OCI-LY1 (cell line): ENCODE results near the gene BTC.

Experiments
- H2AFZ ChIP-seq: fragments of 200-600 bp; sonication (generic), shearing (Covaris generic); 2 replicates; pipeline ENCODE4 v1.6.0; 2014; ENCODE audit warnings: antibody characterized with exemption, mild to moderate bottlenecking, low read length
- H3F3A ChIP-seq: fragments of 200-600 bp; sonication (generic), shearing (Covaris generic); 2 replicates; pipeline ENCODE4 v1.6.0; 2014; ENCODE audit warnings: mild to moderate bottlenecking, antibody characterized with exemption, low read length, moderate library complexity; ENCODE audit not compliant: insufficient read depth
- H3K27ac ChIP-seq: fragments of 200-600 bp; sonication (generic); 2 replicates; pipeline ENCODE4 v1.5.1; 2014; ENCODE audit warnings: low read length, mixed run types, mild to moderate bottlenecking, low read depth; ENCODE audit not compliant: poor library complexity, severe bottlenecking
- H3K27me3 ChIP-seq: fragments of 200-600 bp; sonication (generic); 2 replicates; pipeline ENCODE4 v1.6.0; 2014; ENCODE audit warnings: antibody characterized with exemption, mild to moderate bottlenecking, low read length, moderate library complexity; ENCODE audit not compliant: insufficient read depth
- H3K36me3 ChIP-seq: fragments of 200-600 bp; sonication (generic); 2 replicates; pipeline ENCODE4 v1.6.1; 2014; ENCODE audit warnings: mild to moderate bottlenecking, antibody characterized with exemption, low read length, moderate library complexity, mixed read lengths; ENCODE audit not compliant: insufficient read depth
- H3K4me1 ChIP-seq: fragments of 200-600 bp; sonication (generic); 2 replicates; pipeline ENCODE4 v1.5.1; 2014; ENCODE audit warnings: mild to moderate bottlenecking, low read length, moderate library complexity; ENCODE audit not compliant: insufficient read depth, severe bottlenecking
- H3K4me2 ChIP-seq: fragments of 200-600 bp; sonication (generic), shearing (Covaris generic); 2 replicates; pipeline ENCODE4 v1.6.1; 2014; ENCODE audit warnings: low read length
- H3K4me3 ChIP-seq: fragments of 200-600 bp; sonication (generic); 2 replicates; pipeline ENCODE4 v1.5.1; 2014; ENCODE audit warnings: low read length, low read depth, mild to moderate bottlenecking, mixed read lengths; ENCODE audit not compliant: poor library complexity, severe bottlenecking
- H3K79me2 ChIP-seq: fragments of 200-600 bp; shearing (Covaris generic); 2 replicates; pipeline ENCODE4 v1.6.1; 2016; ENCODE audit warnings: mixed run types, low read length, mixed read lengths; ENCODE audit not compliant: insufficient read depth
- H3K9ac ChIP-seq: fragments of 200-600 bp; sonication (generic), shearing (Covaris generic); 2 replicates; pipeline ENCODE4 v1.6.1; 2014; ENCODE audit warnings: mild to moderate bottlenecking, low read length, mixed read lengths
- H3K9me2 ChIP-seq: fragments of 200-600 bp; sonication (generic), shearing (Covaris generic); 2 replicates; pipeline ENCODE4 v1.6.1; 2014; ENCODE audit warnings: low read depth, mild to moderate bottlenecking, low read length, mixed read lengths
- H3K9me3 ChIP-seq: fragments of 200-600 bp; shearing (Covaris generic); 2 replicates; pipeline ENCODE4 v1.6.1; 2014; ENCODE audit warnings: low read length, mixed read lengths
- H4K20me1 ChIP-seq: fragments of 200-600 bp; sonication (generic), shearing (Covaris generic); 2 replicates; pipeline ENCODE4 v1.6.0; 2016; ENCODE audit warnings: mild to moderate bottlenecking, low read length; ENCODE audit not compliant: insufficient read depth
- EZH2 ChIP-seq: fragments of 200-600 bp; sonication (generic), shearing (Covaris generic); IDR thresholded peaks from 2 replicates; pipeline ENCODE4 v1.8.0; 2017; ENCODE audit warnings: borderline replicate concordance, mixed run types, mild to moderate bottlenecking, antibody characterized with exemption, low read length, moderate library complexity, mixed read lengths
- TF ChIP-seq, protein P1 (sequence below): fragments of 200-600 bp; sonication (generic), shearing (Covaris generic); IDR thresholded peaks from 2 replicates; pipeline ENCODE4 v1.5.1; 2017; ENCODE audit warnings: mild to moderate bottlenecking, antibody characterized with exemption, low read length, moderate library complexity, mixed read lengths

BTC gene

DNA sequence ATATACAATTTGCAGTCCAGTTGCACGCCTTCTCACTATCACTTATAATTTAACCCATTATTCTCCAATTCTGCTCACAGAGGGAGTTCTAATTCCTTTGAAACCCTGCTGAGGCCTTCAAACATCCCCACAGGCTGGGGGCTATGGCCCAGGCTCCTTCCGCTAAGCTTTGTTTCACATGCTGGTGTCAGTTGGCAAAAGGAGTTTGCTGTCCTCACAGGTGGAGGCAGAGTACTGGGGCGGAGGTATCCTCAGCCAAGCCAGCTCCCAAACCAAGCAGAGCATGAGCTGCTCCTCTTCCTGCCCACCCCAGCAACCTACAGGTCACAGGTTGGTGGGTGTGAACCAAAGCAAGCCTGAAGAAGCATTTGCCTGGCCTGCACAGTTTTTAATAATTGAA lies 21.5 kb downstream of the BTC start:
- Histone ChIP-seq H2AFZ (no peak overlapping the region), H4K20me1 (no peaks in the 10 kb centered on the region; the same call in 1 of the 2 replicates), H3K79me2 (no peaks in the 10 kb centered on the region), H3K9me3 (no peaks in the 10 kb centered on the region), H3K36me3 (no peaks in the 10 kb centered on the region), H3K9ac (no peak overlapping the region), H3K27ac (no peak overlapping the region), H3K4me3 (no peak overlapping the region), H3F3A (no peaks in the 10 kb centered on the region), H3K4me1 (no peaks in the 10 kb centered on the region), H3K4me2 (no peak overlapping the region), H3K27me3 (no peaks in the 10 kb centered on the region), H3K9me2 (no peaks in the 10 kb centered on the region)
- no peak for TF ChIP-seq EZH2
- TF ChIP-seq, protein P1, sequence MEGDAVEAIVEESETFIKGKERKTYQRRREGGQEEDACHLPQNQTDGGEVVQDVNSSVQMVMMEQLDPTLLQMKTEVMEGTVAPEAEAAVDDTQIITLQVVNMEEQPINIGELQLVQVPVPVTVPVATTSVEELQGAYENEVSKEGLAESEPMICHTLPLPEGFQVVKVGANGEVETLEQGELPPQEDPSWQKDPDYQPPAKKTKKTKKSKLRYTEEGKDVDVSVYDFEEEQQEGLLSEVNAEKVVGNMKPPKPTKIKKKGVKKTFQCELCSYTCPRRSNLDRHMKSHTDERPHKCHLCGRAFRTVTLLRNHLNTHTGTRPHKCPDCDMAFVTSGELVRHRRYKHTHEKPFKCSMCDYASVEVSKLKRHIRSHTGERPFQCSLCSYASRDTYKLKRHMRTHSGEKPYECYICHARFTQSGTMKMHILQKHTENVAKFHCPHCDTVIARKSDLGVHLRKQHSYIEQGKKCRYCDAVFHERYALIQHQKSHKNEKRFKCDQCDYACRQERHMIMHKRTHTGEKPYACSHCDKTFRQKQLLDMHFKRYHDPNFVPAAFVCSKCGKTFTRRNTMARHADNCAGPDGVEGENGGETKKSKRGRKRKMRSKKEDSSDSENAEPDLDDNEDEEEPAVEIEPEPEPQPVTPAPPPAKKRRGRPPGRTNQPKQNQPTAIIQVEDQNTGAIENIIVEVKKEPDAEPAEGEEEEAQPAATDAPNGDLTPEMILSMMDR = no peak

DNA sequence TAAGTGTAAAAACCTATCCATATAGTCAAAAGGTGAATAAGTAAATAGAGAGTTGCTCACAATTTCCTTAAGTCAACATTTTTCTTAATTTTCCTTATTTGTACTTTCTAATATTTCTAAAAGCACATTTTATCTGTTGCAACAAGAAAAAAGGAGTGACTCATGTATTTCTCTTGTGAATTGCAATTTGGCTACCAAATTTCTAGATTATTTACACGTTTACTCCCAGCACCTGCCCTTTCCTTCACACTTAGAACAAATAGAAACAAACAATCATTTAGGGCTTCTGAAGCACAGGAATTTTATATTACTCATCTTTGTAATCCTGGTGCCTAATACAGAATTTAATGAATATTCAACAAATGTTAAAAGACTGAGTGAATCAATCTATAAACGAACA lies 22.2 kb downstream of the BTC start:
- Histone ChIP-seq H3K4me2 (no peak overlapping the region), H3K4me1 (no peaks in the 10 kb centered on the region), H3K36me3 (no peaks in the 10 kb centered on the region), H3K27ac (no peak overlapping the region), H4K20me1 (no peaks in the 10 kb centered on the region; the same call in 1 of the 2 replicates), H3K4me3 (no peak overlapping the region), H3K9me3 (no peaks in the 10 kb centered on the region), H3F3A (no peaks in the 10 kb centered on the region), H3K9me2 (no peaks in the 10 kb centered on the region), H3K79me2 (no peaks in the 10 kb centered on the region), H3K9ac (no peak overlapping the region), H3K27me3 (no peaks in the 10 kb centered on the region), H2AFZ (no peak overlapping the region)
- TF ChIP-seq EZH2 = no peak
- TF ChIP-seq, protein P1 = no peak

DNA sequence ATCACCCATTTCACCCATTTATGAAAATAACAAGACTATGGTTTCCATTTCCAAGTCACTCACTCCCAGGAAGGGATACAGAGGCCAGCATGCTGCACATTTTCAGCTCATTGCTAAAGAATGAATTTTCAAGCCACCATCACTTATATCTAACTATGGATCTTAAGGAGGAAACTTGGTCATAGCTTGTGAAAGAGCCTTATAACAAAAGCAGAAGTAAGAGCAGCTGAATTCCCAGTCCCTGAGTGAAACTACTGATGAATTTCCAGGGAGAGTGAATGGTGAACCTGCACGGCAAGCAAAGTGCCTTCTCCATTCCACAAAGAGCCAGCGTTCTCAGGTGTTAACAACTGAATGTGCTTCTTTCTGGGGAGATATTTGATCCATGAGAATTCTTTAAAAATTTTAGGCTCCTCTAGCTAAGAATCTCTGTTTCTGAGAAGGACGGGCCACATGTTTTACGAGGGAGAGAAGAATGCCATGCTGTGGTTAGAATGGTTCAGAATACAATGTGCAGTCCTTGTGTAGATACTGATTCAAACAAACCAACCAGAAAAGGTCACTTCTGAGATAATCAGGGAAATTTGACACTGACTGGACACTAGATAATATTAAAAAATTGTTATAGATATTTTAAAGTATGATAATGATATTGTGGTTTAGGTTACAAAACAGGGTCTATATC lies 24.0 kb downstream of the BTC start:
- Histone ChIP-seq H3K27ac (no peak overlapping the region), H3K79me2 (no peaks in the 10 kb centered on the region), H3K9me3 (no peaks in the 10 kb centered on the region), H3K27me3 (no peaks in the 10 kb centered on the region), H3K4me3 (no peak overlapping the region), H4K20me1 (no peaks in the 10 kb centered on the region; the same call in 1 of the 2 replicates), H3K36me3 (no peaks in the 10 kb centered on the region), H3K9ac (no peak overlapping the region), H3K9me2 (no peaks in the 10 kb centered on the region), H3K4me1 (no peaks in the 10 kb centered on the region), H3K4me2 (no peak overlapping the region), H2AFZ (no peak overlapping the region), H3F3A (no peaks in the 10 kb centered on the region)
- TF ChIP-seq EZH2 = no peak
- TF ChIP-seq, protein P1 = no peak
